Fibroblast of mammary gland (primary cell): ENCODE results near the gene SH3BGRL2.

Experiments used
- DNase-seq: peaks from one replicate; pipeline ENCODE4 v3.0.0-alpha.2; 2010; ENCODE audit warnings: low read depth
- H3K4me3 ChIP-seq: 2 replicates; pipeline ENCODE4 v1.5.1; 2011; ENCODE audit warnings: low read depth, mild to moderate bottlenecking, low read length, moderate library complexity; ENCODE audit not compliant: control insufficient read depth
- CTCF ChIP-seq: conservative IDR thresholded peaks from 2 replicates; pipeline ENCODE4 v1.5.1; 2011; ENCODE audit warnings: low read depth, low read length, inconsistent platforms; ENCODE audit not compliant: control insufficient read depth, insufficient read depth

SH3BGRL2 gene

GRCh38 chr6:79605968-79606764 is 25.0 kb upstream of the SH3BGRL2 start:
- no peak for TF ChIP-seq CTCF
- no peak overlapping the region for H3K4me3 ChIP-seq
- DNase-seq = no peak

GRCh38 chr6:79607000-79607399 is 24.1 kb upstream of the SH3BGRL2 start:
- DNase-seq = no peak
- no peak for TF ChIP-seq CTCF
- H3K4me3 ChIP-seq = no peak overlapping the region

GRCh38 chr6:79608334-79609224 is 22.6 kb upstream of the SH3BGRL2 start:
- TF ChIP-seq CTCF = no peak
- no peak overlapping the region for H3K4me3 ChIP-seq
- no peak for DNase-seq

GRCh38 chr6:79609225-79609595 is 21.9 kb upstream of the SH3BGRL2 start:
- no peak for DNase-seq
- TF ChIP-seq CTCF = no peak
- H3K4me3 ChIP-seq = no peak overlapping the region

GRCh38 chr6:79610306-79611009 is 20.7 kb upstream of the SH3BGRL2 start:
- DNase-seq = no peak
- no peak for TF ChIP-seq CTCF
- H3K4me3 ChIP-seq = no peak overlapping the region

- no peak for TF ChIP-seq CTCF
- H3K4me3 ChIP-seq = no peak overlapping the region
- DNase-seq = no peak
Measured at GRCh38 chr6:79612457-79612856, 18.7 kb upstream of the SH3BGRL2 start.
